ENCODE results near the gene ADAMTS17.

The ADAMTS17 gene

DNA sequence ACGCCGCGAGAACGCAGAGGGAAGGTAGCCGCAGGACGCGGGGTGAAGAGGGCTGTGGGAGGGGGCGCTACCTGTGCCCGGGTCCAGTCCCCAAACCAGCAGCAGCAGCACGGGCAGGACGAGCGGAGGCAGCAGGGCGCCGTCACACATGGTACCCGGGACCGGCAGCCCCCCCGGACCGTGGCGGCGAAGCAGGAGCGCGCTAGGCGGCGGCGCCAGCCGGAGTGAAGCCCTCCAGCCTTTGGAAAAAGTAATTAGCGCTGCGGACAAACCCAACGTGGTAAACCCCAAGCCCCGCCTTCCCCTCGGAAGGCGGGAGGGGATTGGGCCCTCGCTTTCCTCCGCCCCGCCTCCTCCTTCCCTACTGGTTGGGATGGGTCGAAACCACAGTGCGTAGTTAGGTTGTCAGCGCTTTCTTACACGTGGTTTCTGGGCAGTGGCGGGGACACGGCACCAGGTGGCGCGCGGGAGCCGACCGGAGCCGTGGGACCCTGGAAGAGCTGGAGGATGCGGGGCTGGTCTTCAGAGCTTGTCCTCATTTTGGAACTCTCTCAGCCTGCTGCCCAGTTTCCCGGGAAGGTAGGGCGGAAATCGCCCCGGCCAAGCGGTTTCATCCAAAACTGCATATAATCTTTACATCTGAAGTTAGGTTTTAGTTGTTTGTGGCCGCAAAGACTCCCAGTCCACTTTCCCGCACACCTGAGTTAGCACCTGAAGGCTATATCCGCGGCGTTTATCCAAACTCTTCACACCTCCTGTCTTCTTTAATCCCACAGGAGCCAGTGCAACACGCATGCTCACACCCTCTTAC, at the start of gene ADAMTS17:
TSS of gene ADAMTS17 (minus strand) at position 226 of the 811 bp plus-strand sequence. CDS start at position 150, 76 bp downstream.
- peak; percentile 92 for DNase-seq (ENCODE audit: low spot score)

GRCh38 chr15:100385300-100386050, 43.7 kb upstream of the ADAMTS17 start:
- DNase-seq (ENCODE audit: low spot score) = no peak

- DNase-seq (ENCODE audit: low spot score) = no peak
Measured at GRCh38 chr15:100384108-100384410, 42.3 kb upstream of the ADAMTS17 start.

DNA sequence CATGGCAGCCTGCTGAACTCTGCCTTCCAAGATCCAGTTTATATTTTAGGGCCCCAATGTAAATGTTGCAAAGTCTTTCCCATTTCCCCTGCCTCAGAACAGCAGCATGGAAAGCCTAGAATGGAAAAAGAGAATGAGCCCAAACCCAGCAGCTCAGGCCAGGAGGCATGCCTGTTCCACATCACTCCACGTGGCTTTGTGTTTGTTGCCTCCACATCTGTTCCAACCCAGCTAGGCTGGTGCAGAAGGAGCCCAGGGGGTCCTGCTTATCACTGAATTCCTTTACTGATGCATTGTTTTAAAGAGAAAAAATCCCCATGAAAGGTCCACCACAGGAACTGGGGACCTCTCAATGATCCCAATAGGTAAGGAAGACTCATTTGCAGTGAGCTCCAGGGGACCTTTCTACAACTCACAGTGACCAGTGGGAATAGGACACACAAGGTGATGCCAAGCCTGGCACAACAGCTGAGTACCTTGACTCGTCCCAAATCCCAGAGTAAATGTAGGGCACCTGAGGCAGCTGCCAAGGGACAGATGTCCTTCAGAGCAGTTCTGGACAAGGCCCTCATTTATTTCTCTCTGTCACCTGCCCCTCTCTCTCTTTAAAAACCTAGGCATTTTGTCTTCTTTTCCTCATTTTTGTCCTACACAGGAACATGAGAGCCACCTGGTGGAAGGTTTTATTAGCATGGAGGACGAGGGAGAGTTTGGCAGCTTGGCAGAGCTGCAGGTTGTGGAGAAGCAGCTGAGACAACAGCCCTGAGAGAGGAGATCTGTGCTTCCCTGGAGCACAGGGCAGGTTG, 41.7 kb upstream of the ADAMTS17 start:
- peak; percentile 29 for DNase-seq (ENCODE audit: low spot score)

- no peak for DNase-seq (ENCODE audit: low spot score)
Measured at GRCh38 chr15:100373942-100374341, 32.2 kb upstream of the ADAMTS17 start.

DNA sequence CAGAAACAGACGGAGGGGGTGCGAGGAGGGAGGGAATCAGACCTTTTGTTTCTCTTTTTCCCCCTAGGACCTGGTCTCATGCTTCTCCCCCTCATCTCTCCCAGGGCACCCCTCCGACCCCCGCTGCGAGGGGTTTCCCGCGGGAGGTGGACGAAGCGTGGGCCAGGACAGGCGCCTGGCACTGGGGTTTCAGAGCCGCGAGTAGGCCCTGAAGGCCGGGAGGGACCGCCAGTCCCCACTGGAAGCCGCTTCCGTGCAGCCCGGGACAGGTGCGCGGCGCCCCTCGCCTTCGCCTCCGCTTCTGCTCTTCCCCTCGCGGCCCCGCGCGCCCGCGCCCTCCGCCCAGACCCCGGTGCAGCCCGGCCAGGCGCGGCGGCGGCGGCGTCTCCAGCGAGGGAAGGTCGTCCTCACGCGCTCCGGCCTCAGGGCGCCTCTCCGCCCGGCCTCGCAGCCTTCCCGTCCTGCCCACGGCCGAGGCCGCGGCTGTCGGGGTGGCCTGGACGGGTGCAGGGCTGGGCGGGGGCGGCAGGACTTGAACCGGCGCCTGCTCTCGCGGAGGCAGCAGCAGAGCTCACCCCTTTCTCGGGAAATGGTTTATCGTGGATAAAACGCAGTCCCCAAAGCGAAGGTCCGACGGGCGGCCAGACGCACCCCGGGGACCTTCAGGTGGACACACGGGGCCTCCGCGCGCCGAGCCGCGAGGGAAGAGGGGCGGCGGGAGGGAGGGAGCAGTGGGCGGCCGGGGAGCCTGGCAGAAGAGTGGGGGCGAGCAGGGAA, 31.5 kb upstream of the ADAMTS17 start:
- no peak for DNase-seq (ENCODE audit: low spot score)

- no peak for DNase-seq (ENCODE audit: low spot score)
Measured at GRCh38 chr15:100372739-100373119, 31.0 kb upstream of the ADAMTS17 start.

- DNase-seq (ENCODE audit: low spot score) = no peak
Measured at GRCh38 chr15:100355342-100355741, 13.6 kb upstream of the ADAMTS17 start.

GRCh38 chr15:100353449-100353848, 11.7 kb upstream of the ADAMTS17 start:
- DNase-seq (ENCODE audit: low spot score) = no peak

GRCh38 chr15:100350434-100351226, 8.9 kb upstream of the ADAMTS17 start:
- DNase-seq (ENCODE audit: low spot score) = no peak

- DNase-seq (ENCODE audit: low spot score) = peak; percentile 94
Measured at GRCh38 chr15:100349696-100350433, 8.1 kb upstream of the ADAMTS17 start.

DNA sequence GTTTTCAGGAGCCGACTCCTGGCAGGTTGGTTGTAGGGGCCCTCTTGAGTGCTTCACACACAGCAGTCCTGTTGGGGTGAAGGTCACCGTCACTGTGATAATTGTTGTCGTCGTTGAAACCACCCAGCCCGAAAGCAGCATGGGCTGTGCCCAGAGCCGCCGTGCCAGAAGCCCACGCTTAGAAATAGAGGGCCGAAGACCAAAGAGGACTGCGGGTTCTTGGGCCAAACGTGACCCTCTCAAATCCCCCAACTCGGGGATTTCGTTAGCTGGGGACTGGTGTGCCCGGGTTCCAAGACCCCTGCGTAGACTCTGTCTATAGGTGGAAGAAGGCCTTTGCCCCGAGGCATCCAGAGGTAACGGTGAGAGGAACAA, 7.5 kb upstream of the ADAMTS17 start:
- no peak for DNase-seq (ENCODE audit: low spot score)

- DNase-seq (ENCODE audit: low spot score) = no peak
Measured at GRCh38 chr15:100348578-100348977, 6.8 kb upstream of the ADAMTS17 start.

DNA sequence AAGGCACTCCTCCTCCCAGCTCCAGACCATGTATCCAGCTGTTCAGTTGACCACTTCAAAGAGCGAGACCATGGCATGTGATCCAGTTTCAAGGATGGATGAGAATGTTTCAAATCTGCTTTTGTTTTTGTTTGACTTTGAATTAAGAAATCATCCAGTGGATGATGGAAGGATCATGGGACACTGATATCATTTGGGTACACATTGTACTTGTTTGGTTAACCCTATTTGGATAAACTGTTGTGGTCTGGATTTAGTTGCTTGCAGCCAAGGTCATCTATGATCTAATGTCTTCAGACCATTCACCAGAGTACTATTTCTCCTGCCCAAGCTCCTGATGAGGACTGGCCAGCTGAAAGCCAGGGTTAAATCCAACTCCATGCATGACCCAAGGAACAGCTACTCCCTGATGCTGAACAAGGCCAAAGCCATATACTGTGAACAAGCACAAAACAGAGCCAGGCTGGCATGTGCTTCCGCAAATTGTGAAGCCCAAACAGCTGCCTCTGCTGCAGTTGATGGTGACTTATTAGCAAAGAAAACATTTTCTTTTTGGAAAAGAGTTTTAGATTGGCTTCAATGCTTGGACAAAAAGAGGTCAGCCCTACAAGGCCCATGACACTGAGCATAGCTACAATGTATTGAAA, 5.2 kb upstream of the ADAMTS17 start:
- no peak for DNase-seq (ENCODE audit: low spot score)

- no peak for DNase-seq (ENCODE audit: low spot score)
Measured at GRCh38 chr15:100345438-100345837, 3.7 kb upstream of the ADAMTS17 start.

GRCh38 chr15:100343251-100343650, 1.5 kb upstream of the ADAMTS17 start:
- no peak for DNase-seq (ENCODE audit: low spot score)

DNA sequence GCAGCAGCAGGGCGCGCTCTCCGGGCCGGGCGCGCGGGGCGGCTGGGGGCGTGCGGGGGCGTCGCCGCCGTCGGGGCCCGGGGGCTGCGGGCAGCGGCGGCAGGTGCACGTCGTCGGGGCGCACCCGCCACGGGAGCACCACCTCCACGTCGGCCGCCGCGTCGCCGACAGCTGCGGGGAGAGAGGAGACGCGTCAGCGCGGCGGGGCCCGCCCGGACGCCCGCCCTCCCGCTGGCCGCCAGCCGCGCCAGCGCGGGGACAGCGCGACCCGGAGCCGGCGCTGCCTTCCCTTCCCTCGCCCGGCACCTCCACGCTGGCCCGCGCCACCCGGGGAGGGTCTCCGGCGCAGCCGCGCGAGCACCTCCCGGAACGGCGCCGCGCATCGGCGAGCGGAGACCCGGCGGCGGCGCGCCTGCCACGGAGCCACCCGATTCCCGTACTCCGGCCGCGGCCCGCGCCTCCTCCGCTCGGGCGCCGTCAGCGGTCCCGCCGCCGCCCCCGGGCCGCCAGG, 481 bp downstream of the ADAMTS17 start:
- DNase-seq (ENCODE audit: low spot score) = no peak

DNA sequence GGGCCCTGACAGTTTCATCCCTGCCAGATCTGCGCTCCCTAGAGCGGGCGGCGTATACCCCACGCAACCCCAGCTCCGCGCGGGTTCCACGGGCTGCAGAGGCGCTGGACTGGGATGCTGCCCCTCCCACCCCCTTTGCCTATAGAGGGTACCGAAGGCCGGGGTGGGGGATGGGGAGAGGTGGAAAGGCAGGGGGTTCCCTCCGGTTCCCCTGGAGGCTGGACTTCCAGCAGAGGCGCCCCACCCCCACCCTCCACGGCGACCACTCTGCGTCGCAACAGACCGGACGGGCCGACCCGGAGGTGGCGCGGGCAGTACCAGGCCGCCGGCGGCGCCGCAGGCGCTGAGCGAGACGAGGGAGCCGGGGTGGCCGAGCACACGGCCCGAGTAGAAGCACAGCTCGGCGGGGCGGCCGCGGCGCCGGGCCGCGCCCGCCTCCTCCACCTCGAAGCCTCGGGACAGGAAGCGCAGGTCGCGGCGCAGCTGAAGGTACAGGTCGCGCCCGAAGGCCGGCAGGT, 995 bp downstream of the ADAMTS17 start:
- DNase-seq (ENCODE audit: low spot score) = no peak

- no peak for DNase-seq (ENCODE audit: low spot score)
Measured at GRCh38 chr15:100339999-100340398, 1.8 kb downstream of the ADAMTS17 start.
